ENCODE data around the gene NAV2. TPM values are rescaled to one million over a fixed set of nuclear protein-coding genes. Genes with fewer than 3 reads are reported as not detected.

NAV2 gene
- total RNA-seq, 1 experiment from 2014 or later, result 2.1 TPM

DNA sequence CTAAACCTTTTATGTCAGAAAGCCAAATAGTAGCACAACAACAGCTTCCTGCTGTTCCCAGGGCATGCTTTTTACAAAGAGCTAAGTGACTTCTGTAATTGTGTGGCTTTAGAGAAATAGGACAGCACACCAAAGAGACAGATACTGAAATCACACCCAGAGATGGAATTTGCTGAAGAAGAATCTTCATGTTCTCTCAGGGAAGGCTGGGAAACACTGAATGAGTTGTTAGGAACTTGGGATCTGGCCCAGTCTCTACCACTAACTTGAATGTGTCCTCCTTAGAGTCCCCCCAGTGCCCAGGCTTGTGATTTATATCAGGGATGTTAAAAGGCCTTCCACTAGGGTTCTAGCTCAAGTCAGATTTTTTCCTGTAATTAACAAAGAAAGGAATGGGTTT lies 272.5 kb downstream of the NAV2 start:
- Histone ChIP-seq H4K20me1 (ENCODE audit: insufficient read depth) (no peaks in the 10 kb centered on the region), H3K79me2 (ENCODE audit: insufficient read depth, low read length) (no peaks in the 10 kb centered on the region), H3K4me2 (ENCODE audit: low read length) (no peak overlapping the region), H3K4me1 (ENCODE audit: control insufficient read depth in 1 of 2, insufficient read depth in 2 of 2, low read length in 2 of 2) (peaks cover 0 to 5% of the 10 kb centered on the region in 2 experiments; a peak in 1 of 4 replicates), H3K9me3 (ENCODE audit: control insufficient read depth in 1 of 2, insufficient read depth in 1 of 2, low read depth in 1 of 2, low read length in 2 of 2) (no peaks in the 10 kb centered on the region), H3K9me2 (ENCODE audit: insufficient read depth) (no peaks in the 10 kb centered on the region), H3K4me3 (replicated peaks in 1 of 2; ENCODE audit: low read depth in 1 of 2, low read length in 2 of 2) (no peak overlapping the region), H3K27me3 (ENCODE audit: insufficient read depth, low read length) (no peaks in the 10 kb centered on the region), H3K9ac (ENCODE audit: low read length) (no peak overlapping the region), H3K36me3 (ENCODE audit: control insufficient read depth in 1 of 2, insufficient read depth in 2 of 2, low read length in 2 of 2) (no peaks in the 10 kb centered on the region), H3K27ac (ENCODE audit: low read depth, low read length) (no peak overlapping the region), H2AFZ (ENCODE audit: low read depth, low read length, poor library complexity, severe bottlenecking) (no peak overlapping the region)
- no TSS peak for BruUV-seq (replicated peaks)
- ChIA-PET RAD21 (ENCODE audit: low non-redundant PET in 1 of 2, low total read pairs in 2 of 2, uncharacterized antibody in 2 of 2, unreplicated experiment in 2 of 2) (no interaction called here), POLR2A (no interaction called here), CTCF (no interaction called here)
- DNase-seq (ENCODE audit: low read depth, low spot score), result no peak
- no peak for TF ChIP-seq ATF3 (IDR thresholded peaks at IDR 0.05)
- no peak for TF ChIP-seq TCF7L2 (IDR thresholded peaks at IDR 0.05; ENCODE audit: borderline replicate concordance, extremely low read depth, insufficient read depth, insufficient read length)
- no peak for TF ChIP-seq FOSL1 (IDR thresholded peaks at IDR 0.05; ENCODE audit: low read depth)
- TF ChIP-seq CTCF (IDR thresholded peaks at IDR 0.05 in 2 of 3, conservative IDR thresholded peaks at IDR 0.05 in 1 of 3; ENCODE audit: borderline replicate concordance in 1 of 3, insufficient read depth in 1 of 3, low read depth in 2 of 3, low read length in 2 of 3), result no peak
- no peak for TF ChIP-seq YY1 (IDR thresholded peaks at IDR 0.05; ENCODE audit: extremely low read depth, insufficient replicate concordance, low read depth, low read length)
- TF ChIP-seq POLR2A (IDR thresholded peaks at IDR 0.05; ENCODE audit: borderline replicate concordance, extremely low read depth, insufficient read depth, insufficient read length), result no peak
- no peak for TF ChIP-seq POLR2AphosphoS5 (IDR thresholded peaks at IDR 0.05; ENCODE audit: low read depth, low read length)
- no peak for TF ChIP-seq EZH2phosphoT487 (IDR thresholded peaks at IDR 0.05; ENCODE audit: borderline replicate concordance)
- no peak for TF ChIP-seq SP1 (IDR thresholded peaks at IDR 0.05; ENCODE audit: low read depth)
- TF ChIP-seq CEBPB (IDR thresholded peaks at IDR 0.05; ENCODE audit: low read depth), result no peak
- TF ChIP-seq, protein P1, sequence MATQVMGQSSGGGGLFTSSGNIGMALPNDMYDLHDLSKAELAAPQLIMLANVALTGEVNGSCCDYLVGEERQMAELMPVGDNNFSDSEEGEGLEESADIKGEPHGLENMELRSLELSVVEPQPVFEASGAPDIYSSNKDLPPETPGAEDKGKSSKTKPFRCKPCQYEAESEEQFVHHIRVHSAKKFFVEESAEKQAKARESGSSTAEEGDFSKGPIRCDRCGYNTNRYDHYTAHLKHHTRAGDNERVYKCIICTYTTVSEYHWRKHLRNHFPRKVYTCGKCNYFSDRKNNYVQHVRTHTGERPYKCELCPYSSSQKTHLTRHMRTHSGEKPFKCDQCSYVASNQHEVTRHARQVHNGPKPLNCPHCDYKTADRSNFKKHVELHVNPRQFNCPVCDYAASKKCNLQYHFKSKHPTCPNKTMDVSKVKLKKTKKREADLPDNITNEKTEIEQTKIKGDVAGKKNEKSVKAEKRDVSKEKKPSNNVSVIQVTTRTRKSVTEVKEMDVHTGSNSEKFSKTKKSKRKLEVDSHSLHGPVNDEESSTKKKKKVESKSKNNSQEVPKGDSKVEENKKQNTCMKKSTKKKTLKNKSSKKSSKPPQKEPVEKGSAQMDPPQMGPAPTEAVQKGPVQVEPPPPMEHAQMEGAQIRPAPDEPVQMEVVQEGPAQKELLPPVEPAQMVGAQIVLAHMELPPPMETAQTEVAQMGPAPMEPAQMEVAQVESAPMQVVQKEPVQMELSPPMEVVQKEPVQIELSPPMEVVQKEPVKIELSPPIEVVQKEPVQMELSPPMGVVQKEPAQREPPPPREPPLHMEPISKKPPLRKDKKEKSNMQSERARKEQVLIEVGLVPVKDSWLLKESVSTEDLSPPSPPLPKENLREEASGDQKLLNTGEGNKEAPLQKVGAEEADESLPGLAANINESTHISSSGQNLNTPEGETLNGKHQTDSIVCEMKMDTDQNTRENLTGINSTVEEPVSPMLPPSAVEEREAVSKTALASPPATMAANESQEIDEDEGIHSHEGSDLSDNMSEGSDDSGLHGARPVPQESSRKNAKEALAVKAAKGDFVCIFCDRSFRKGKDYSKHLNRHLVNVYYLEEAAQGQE (IDR thresholded peaks at IDR 0.05; ENCODE audit: low read depth), result no peak
- no peak for ATAC-seq
- intact Hi-C loops (cut with micrococcal nuclease), result no loop called here

All from HCT116 (cell line).